Prostate gland (tissue), 2 donors: ENCODE data around the gene ERCC6.

Experiments
- POLR2A ChIP-seq: fragments of 450-650 bp; IDR thresholded peaks from one replicate; pipeline ENCODE4 v1.6.1; 2016; ENCODE audit warnings: antibody characterized with exemption, mild to moderate bottlenecking
- TF ChIP-seq, protein P1 (sequence below), 4 experiments: fragments of 200-600 bp in 2 of 4; fragments of 450-650 bp in 2 of 4; sonication (generic) in 2 of 4; IDR thresholded peaks; 1 replicate in 3 of 4; 2 replicates in 1 of 4; pipeline ENCODE4 v1.5.1; 2016 to 2019; ENCODE audit warnings: antibody characterized with exemption in 4 of 4, mild to moderate bottlenecking in 2 of 4, moderate library complexity in 2 of 4

DNA sequence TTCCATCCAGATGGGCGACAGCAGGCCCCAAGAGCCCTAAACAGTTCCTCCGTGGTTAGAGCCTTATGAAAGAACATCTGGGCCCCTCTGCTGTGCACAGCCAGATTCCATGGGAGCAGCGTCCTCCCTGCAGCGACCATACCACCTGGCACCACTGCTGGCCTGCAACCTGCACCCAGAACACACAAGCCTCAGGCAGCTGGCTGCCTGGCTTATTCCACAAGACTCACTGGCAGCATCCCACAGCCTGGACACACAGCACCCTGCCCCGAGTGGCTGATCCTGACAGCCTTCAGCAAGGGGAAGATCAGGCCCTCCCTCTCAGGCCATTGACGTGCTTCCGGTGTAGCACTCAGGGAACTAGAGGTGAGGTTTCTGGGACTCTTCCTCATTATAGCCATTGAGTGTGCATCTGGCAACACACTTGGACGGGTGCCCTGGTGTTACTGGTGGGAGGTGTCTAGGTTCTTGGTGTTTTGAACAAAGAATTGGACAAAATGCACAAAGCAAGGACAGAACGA lies 33.7 kb upstream of the ERCC6 start:
- TF ChIP-seq, protein P1, sequence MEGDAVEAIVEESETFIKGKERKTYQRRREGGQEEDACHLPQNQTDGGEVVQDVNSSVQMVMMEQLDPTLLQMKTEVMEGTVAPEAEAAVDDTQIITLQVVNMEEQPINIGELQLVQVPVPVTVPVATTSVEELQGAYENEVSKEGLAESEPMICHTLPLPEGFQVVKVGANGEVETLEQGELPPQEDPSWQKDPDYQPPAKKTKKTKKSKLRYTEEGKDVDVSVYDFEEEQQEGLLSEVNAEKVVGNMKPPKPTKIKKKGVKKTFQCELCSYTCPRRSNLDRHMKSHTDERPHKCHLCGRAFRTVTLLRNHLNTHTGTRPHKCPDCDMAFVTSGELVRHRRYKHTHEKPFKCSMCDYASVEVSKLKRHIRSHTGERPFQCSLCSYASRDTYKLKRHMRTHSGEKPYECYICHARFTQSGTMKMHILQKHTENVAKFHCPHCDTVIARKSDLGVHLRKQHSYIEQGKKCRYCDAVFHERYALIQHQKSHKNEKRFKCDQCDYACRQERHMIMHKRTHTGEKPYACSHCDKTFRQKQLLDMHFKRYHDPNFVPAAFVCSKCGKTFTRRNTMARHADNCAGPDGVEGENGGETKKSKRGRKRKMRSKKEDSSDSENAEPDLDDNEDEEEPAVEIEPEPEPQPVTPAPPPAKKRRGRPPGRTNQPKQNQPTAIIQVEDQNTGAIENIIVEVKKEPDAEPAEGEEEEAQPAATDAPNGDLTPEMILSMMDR (IDR thresholded peaks at IDR 0.05), result no peak
- TF ChIP-seq POLR2A, result no peak
